SIG-M5 treated with dmso at 0.1 percent for 504 hours (cell line): ENCODE measurements around the gene UROS.

Experiments
- DNase-seq: peaks from one replicate; lab custom pipeline; 2025; ENCODE audit not compliant: unreplicated experiment; lab: John Stamatoyannopoulos, UW

UROS gene

DNA sequence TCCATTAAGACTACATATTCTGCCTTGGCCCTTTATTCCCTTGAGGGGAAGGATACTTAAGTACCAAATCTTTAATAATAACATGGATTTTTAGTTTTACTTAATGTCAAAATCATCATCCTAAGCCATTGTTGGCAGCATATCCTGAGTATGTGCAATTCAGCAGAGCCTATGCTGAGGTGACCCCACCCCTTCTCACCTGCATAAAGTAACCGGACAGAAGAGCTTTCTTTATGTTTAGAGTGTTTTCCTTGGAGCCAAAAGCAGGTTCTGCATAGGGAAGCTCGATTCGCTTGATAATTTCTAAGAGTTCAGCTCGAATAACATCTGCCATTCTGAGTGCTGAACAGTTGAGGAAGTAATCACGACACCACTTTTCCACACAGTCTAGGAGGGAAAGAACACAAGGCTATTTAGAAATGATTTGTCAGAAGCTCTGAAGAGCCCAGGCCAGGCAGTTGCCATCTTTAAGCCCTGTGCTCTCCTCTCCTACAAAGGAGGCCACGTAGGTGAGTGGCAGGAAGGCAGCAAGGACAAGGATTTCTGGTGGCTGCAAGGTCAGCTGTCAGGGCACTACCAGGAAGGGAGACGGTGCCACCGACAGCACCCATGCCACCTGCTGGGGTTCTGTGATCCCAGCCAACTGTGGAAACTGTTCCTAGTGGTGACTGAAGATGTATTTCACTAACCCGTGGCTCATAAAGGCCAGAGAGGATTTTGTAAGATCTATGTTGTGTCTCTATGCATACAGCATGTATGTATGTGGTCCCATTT, 15.9 kb upstream of the UROS start:
- DNase-seq = no peak

DNA sequence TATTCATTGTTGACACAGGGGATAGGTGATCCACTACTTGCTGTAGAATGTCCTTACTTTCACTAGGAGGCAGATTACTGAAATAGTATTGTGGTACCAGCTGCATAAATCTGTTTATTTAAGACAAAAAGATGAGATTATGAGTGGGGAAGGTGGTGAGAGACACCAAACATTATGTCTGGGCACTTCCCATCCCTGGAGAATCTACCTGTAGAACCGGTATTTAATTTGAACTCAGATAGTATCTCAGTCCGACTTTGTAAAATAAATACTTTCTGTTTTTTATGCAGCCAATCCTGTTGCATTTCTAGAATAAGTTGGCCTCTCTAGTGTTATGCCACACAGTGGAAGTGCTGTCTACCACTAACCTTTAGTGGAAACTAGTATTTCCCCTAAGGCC, 13.7 kb upstream of the UROS start:
- peak; percentile 62 for DNase-seq

DNA sequence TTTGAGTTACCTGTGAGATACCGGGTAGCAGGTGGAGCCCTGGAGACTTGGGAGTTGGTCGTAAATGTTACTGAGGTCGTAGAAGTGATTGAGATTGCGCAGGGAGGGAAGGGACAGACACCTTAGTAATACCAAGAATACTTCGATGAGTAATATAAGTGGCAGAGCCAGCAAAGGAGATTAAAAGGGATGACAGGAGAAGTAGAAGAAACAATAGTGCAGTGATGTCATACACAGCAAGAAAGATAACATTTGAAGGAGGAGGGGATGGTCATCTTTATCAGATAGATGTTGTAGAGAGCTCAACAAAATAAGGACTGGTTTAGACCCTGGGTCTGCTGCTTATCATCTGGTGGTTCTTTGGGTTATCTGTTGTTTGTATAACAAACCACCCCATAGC, 5.3 kb upstream of the UROS start:
- DNase-seq = no peak

DNA sequence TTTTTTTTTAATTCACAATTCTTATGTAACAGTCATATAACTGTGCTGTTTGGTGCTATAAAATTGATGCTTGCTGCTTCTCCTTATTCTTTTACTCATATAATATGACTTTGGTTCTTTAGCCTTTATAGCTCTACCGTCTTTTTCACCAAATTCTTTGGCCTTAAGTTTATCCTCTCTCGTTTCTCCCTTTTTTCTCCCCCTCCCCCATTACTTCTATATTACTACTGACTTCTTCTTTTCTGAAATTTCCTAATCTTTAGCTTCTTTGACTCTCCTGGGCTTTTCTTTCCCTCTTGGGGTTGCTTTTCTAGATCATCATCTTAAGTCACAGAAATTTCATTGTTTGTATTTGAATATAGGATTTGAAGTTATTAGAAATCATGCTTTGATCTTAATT, 4.1 kb upstream of the UROS start:
- peak; percentile 35 for DNase-seq

DNA sequence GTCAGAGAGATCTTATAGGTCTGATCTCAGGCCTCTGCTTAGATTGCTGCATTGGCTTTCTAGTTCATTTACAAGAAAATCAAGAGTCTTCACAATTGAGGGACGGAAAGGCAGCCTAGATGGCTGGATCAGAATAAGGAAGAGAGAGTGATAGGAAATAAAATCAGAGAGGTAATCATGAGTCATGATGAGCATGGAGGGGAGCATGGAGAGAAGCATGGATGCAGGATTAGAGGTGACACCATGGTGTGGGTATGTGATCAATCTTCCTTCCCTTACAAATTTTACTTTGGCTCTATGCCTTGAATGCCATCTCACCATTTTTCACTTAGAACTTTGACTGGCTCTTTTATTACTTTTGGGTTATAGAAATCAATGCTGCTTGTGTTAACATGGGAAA, 1.7 kb upstream of the UROS start:
- peak; percentile 1 for DNase-seq

DNA sequence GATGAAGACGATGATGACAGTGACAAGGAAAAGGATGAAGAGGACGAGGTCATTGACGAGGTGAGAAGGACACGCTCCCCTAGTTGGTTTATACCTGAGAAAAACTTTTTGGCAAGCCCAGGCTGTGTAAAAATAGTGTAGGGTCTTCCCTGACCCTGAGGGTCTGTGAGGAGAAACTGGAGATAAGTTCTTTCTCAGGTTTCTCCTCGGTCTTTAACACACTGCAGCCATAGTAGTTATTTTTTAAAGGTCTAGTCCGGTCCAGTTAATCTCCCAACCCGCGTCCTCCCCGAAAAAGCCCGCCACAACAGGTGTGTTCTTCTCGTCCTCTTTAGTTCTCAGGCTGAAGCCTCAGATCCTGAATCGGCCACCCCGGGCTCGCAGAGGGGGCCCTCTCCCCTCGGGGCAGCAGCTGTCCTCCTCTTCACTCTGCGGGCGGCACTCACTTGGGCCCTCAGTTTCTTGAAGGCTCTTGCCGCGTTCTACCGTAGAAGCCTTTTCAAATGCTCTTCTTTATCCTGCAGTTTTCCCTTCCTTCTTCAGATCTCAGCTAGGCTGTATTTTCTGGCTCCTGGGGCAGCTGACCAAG, 699 bp upstream of the UROS start:
- DNase-seq = no peak

DNA sequence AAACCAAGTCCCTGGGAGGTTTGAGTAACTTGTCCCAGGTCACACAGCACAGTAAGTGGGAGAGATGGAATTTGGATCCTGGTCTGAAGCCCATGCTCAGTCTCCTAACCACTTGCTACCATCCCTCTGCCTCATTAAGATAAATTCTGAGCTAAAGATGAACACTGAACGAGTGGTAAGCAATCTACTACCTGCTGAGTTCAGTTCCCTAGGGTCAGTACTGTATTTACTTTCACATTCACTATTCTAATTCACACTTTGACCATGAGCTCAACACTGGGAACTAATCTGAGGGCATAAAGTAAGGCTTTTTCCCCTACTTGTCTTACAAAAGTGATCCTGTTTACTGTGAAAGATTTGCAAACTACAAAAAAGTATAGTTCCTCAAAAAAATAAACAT, 2.4 kb downstream of the UROS start:
- no peak for DNase-seq

DNA sequence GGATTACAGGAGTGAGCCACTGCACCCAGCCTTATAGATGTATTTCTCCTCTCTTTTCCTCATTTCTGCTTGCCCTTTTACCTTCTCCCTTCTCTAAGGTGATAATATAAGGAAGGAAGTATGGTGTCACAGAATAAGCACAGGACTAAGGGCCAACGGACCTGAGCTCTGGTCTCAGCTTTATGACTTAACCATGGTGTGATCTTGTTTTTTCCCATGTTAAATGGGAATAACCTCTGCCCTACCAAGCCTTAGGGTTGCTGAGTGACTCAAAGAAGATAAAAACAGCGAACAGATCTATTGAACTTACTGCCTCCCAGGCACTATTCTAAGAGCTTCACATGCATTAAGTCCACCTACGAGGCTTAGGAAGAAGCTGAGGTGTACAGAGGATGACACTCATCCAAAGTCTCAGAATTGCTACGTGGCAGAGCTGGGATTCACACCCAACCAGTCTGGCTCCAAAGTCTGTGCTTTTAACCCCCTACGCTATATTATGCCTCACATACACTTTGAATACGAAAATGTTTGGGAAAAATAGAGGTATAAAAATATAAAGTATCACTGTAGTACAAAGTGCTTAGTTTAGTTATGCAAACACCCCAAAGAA, 5.6 kb downstream of the UROS start:
- no peak for DNase-seq

DNA sequence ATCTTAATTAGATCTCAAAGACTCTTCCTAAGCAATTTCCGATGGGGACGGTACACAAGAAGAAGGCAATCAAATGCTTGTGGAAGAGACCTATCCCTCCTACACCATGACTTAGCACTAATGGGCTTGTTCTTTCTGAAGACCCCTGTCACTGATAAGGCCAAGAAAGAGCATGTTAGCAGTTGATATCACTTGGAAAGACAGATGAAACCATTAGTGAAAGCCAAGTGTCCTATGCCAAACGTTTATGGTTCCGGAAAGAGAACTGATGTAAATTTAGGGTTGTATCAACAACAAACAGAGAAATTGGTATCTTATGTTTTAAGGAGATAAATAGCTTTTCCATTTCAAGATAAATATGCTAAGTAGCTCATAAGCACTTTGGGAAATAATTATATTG, 6.5 kb downstream of the UROS start:
- DNase-seq = no peak

DNA sequence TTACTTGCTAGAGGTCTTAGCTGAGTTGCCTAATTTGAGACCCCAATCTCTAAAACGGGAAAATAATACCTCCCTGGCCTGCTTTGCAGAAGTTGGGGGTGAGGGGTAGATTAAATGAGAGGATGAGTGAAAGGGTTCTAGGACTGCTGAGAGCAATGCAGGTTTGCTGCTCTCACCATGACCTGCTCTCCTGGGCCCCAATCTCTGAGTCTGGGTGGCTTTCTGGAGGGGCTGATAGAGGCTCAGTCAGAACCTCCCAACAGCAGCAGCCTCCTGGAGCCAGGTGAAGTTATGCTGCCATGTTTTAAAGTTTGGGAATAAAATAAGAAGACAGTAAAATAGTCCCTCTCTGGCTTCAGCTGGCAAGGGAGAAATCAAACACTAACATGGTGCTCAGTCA, 7.3 kb downstream of the UROS start:
- DNase-seq = no peak

DNA sequence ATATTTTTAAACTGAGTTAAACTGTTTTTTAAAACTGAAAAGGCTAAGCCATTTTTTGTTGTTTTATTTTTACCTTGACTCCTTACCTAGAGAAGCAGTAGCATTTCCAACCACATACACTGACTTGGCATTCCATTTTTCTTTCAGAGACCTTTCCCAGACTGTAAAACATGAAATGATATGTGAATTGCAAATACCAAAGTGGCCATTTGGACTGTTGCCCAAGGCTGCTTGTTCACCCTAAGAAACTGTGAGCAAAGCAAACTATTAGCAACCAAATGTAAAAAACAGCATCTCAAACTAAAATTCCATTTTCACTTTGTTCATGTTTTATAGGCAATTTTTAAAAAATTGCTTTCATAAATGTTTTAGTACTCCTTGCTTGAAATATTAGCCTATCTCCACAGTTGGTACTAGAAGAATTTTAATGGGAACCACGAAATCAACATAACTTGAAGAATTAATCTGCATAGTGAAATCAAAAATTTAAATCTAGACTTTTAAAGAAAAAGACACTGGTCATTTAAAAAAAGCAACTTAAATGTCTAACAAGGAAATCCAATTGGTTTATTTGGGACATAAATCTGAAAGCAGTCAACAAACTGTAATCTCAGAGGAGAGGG, 10.8 kb downstream of the UROS start:
- no peak for DNase-seq

DNA sequence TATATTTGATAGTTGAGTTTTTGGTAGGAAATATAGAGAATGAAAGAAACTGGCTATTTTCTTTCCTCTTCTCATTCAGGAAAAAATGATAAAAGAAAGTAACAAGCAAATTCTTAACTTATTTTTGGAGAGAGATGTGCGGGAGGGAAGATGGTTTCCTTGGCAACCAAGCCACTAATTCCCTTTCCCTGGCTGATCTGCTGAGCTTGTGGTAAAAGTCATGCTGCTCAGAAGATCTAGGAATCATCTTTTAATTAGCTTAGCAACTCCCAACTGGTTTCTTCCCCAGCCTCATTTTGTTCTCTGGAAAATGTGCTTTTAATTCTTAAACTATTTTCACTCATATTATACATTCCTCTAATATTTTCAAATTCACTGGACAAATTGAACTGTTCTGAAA, 11.8 kb downstream of the UROS start:
- no peak for DNase-seq

DNA sequence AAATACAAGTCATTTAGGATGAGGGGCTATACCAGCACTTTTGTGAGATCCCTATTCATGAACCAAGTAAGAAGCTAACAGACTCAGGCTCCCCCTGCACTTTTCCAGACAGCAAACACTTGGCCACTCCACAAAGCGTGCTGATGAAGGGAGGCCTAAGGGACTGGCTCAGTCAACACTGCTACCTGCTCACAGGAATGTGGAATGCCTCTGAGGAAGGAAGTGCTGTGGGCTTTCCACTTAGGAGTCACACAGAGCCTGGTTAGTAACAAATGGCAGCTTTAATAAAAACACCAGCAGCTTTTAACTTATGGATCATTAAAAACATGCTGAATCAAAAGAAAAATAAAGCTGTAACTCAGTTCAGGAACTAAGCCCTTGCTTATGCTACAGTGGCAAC, 15.0 kb downstream of the UROS start:
- no peak for DNase-seq

DNA sequence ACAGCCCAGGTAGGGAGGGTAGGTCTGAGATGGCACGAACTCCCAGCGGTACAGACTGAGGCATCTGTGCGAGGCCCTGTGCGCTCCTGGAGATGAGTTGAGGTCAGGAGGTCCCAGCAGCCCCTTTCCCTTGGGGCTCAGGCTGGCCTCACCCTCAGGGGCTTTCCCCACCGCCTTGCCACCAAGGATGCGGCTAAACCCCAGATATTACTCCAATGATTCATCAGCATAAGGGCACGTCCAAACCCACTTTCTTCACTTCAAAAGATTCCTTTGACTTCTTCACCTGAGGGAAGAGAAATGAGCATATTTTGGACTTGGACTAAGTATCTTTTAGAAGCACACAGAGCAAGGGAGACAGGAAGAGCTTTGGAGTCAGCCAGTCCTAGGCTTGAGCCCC, 20.3 kb downstream of the UROS start:
- no peak for DNase-seq

DNA sequence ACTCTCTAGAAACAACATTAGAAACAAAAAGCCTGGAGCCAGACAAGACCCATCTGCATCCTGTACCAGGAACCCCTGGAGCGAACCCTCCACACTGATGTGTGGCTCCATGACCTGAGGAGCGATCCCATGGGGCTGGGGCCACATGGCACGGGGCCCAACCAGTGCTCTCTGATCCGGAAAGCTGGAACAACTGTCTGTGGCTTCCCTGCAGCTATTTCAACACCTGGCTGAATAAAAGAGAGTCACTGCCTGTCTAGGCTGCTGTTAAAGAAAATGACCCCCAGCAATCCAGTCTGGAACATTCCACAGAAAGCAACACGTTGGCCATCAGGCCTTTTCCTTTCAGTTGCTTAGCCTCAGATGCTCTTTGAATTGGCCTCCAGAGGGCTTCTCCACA, 20.9 kb downstream of the UROS start:
- no peak for DNase-seq

DNA sequence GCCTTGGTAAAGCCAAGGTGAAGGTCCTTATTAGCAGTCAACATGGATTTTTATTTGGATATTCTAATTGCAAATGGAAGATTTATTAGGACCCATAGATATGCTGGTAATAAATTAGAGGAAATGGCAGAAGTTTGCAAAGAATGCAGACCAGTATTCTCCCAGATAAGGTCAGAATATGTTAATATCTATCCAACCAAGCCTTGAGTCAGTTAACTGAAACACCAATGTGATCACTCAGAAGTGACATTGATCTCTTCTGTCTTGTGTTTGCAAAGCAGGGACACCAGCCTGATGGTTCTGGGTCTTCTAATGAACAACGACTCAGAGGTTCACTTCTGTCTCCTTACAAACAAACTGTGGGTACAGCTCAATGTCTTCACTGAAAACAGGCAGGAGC, 21.5 kb downstream of the UROS start:
- no peak for DNase-seq

DNA sequence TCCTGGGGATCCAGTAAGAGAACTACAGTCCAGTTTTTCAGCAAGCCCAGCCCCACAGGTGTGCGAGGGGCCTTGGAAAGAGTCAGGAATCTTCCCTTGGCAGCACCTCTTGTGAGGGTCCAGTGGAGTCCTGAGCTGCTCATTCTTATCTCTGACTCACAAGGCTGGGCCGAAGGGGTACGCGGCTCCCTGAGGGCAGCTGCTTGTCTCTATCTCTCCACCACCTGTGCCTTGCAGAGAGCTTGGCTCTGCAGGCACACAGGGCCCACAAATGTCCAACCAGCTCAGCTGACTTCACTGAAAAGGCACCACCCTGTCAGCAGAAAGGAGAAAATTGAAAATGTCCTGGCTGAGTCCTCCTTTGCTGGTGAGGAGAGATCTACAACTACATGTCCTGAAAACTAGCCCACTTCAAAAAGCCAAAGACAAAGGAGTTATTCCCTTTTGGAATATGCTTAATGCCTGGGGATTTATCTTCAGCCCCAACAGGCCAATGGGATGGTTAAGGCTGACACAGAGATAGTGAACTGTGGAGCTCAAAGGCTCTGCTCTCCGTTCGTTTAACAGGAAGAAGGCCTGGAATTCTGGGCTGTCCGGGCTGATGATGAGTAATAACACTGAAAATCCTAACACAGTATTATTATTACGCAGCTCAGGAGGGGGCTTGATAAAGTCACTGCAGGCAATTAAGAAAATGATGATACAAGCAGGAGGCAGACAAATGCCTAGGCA, 23.4 kb downstream of the UROS start:
- DNase-seq = no peak

DNA sequence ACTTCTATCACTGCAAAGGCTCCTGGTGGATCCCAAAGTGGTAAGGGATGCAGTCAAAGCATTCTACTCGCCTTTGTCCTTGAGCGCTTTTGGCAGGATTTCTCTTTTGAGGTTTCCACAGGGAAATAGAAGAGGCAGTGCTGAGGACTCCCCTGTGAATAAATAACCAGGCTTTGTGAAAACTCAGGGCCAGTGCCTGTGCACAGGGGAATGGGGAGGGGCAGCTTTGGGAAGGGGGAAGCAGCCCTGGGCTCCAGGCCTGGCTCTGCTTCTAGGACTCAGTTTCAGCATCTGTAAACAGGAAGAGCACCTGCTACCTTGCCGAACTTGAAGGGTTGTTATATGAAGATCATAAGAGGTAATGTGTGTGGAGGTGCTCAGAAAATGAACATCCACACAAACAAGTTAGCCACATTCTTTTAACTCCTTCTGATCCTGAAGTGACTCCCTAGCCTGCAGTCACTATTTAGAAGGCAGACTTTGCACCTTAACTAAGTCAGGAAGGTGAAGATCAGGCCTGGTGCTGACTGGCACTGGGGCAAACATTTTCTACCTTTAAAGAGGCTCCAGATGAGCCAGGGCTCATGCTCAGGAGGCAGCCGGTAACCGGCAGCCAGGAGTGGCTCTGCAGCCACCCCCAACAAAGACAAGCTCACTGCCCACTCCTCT, 24.9 kb downstream of the UROS start:
- no peak for DNase-seq

DNA sequence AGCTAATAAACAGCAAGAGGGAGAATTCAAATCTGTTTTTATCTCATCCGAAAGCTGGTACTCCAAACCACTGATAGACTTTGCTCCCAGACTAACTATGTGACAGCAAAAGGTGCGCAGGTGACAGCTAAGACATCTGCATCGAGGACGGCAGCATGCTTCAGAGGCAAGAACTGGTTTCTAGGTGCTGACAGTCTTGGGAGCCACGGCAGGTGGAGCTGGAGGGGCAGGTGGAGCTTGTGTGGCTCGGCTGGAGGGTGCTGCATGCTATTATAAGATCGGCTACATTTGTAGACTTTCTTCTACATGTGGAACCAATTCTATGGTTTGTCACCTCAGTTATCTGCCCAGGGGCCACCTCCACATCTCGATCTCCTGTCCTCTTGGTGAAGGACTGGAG, 25.6 kb downstream of the UROS start:
- no peak for DNase-seq

DNA sequence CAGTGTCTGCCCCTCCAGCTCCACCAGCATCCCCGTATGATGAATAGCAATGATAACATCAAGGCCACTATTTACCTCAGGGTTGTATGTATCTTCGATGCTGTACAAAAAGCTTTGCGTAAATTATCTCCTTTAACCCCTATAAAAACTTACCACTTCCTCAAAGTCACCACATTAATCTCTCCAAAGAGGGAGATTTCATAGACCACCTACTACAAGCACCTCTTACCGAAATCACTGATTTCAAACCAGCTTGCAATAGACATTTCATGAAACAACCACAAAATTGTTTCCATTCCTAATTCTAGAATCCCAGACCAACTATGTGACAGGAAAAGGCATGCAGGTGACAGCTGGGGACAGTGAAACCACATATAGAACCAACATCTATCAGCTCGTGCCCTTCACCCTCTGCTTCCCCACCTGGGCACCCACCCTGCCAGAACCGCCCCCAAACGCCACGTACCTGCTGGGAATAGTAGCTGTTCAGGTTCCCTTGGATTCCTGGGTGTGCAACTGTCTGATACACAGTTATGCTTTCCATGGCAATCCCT, 27.3 kb downstream of the UROS start:
- DNase-seq = no peak

DNA sequence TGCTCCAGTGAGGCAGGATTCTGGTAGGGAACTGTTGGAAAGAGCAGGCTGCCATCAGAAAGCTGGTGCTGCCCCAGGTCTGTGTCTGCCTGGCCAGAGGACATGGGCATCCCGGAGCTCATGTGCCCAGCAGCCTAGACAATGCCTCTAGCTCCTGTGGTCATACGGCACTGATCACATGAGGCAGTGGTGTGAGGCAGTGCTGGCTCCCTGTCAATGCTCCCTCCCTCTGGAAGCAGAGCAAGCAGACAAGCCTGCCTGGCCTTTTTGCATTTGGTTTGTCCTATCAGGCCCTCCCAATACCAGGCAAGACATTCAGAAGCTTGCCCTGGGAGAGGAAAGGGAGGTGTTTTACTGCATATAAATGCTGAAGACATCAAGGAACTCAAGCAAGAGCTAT, 27.9 kb downstream of the UROS start:
- no peak for DNase-seq
